ENCODE measurements around the gene PLEKHO1. TPM values are rescaled to one million over a fixed set of nuclear protein-coding genes. Genes with fewer than 3 reads are reported as not detected.
A peak's percentile ranks its signal among the peaks of the same experiment; 100 is the strongest.

Gene PLEKHO1
- total and polyA plus RNA-seq, 7 donors, result 37.7 to 119 (median 68.7) TPM

DNA sequence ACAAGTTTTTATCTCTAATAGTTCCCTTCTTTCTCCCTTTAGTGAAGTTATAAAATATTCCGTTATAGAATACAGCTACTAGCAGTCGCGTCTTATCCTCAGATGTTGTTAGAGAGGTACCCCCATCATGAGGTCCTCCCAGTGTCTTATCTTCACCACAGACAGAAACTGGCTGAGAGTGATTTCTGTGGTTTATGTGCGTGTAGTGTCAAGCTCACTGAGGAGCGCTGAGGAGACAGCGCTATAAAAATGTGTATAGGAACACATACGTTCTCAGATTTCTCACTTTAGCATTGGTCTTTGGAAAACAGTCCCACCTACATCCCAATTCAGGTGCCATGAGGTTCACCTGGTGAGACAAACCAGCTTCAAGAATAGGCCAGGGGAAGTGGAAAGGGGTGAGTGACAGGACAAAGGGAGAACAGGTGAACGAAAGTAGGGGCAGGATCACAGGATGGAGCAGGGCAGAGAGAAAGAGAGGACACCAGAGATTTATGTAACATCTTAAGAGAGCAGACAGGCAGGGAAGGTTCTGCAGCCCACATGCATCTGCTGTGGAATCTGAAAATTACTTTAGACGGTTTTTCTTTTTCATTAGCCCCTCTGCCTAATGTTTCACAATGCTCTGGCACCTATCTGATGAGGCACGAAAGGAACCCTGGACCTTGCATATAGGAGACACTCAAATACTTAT lies 2.7 kb upstream of the PLEKHO1 start:
- no peak for ATAC-seq
- no peak overlapping the region for H3K27ac ChIP-seq
- intact Hi-C loops (cut with DNase I), result no loop called here

DNA sequence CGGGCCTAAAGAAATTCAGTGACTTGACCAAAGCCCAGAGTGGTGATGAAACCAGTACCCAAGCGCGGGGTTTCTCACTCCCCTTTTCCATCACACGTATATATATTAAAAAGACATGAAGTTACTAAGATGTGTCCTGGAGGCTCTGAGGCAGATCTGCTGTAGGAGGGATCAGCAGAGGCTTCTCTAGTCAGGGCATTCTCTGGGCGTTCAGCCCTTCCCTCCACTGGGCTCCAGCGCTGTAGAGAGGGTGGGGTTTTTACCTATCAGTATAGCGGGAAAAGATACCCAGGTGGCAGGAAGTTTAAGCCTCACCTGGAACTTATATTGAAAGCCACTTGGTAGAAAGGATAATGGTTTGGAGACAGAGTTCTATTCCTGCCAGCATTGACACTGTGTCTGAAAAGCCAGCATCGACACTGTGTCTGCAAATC lies 862 bp upstream of the PLEKHO1 start:
- Histone ChIP-seq H3K27me3 (ENCODE audit: insufficient read depth in 3 of 3, low read length in 2 of 3) (no peaks in the 10 kb centered on the region), H3K27ac (peak overlapping the region; percentile 89), H3K4me3 (peak overlapping the region; percentile 91), H3K36me3 (ENCODE audit: insufficient read depth in 1 of 2, low read depth in 1 of 2) (peaks cover 1 to 18% of the 10 kb centered on the region in 2 donors), H3K4me1 (peaks cover 31% of the 10 kb centered on the region), H3K9me3 (no peaks in the 10 kb centered on the region)
- intact Hi-C loops (cut with DNase I), result no loop called here
- ATAC-seq, result peak in 1 of 4 donors; percentile 3
- WGBS, 3 donors, result 53 to 67% (median 65%) methylated on average over 8 of the region's 8 CpGs
- TF ChIP-seq, protein P1, sequence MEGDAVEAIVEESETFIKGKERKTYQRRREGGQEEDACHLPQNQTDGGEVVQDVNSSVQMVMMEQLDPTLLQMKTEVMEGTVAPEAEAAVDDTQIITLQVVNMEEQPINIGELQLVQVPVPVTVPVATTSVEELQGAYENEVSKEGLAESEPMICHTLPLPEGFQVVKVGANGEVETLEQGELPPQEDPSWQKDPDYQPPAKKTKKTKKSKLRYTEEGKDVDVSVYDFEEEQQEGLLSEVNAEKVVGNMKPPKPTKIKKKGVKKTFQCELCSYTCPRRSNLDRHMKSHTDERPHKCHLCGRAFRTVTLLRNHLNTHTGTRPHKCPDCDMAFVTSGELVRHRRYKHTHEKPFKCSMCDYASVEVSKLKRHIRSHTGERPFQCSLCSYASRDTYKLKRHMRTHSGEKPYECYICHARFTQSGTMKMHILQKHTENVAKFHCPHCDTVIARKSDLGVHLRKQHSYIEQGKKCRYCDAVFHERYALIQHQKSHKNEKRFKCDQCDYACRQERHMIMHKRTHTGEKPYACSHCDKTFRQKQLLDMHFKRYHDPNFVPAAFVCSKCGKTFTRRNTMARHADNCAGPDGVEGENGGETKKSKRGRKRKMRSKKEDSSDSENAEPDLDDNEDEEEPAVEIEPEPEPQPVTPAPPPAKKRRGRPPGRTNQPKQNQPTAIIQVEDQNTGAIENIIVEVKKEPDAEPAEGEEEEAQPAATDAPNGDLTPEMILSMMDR (IDR thresholded peaks at IDR 0.05), result no peak
- no peak for DNase-seq

More for the DNA sequence above, 2.7 kb upstream of the PLEKHO1 start:
- peaks cover 0 to 6% of the 10 kb centered on the region in 2 donors for H3K36me3 ChIP-seq (ENCODE audit: insufficient read depth in 1 of 2, low read depth in 1 of 2)
- TF ChIP-seq, protein P1 (IDR thresholded peaks at IDR 0.05), result no peak
- H3K27me3 ChIP-seq (ENCODE audit: insufficient read depth in 3 of 3, low read length in 2 of 3), result no peaks in the 10 kb centered on the region
- DNase-seq, result no peak
- H3K4me3 ChIP-seq, result no peak overlapping the region
- 76 to 85% (median 77%) methylated on average over 10 of the region's 10 CpGs for WGBS, 3 donors
- H3K9me3 ChIP-seq, result no peaks in the 10 kb centered on the region
- H3K4me1 ChIP-seq, result peaks cover 16% of the 10 kb centered on the region

DNA sequence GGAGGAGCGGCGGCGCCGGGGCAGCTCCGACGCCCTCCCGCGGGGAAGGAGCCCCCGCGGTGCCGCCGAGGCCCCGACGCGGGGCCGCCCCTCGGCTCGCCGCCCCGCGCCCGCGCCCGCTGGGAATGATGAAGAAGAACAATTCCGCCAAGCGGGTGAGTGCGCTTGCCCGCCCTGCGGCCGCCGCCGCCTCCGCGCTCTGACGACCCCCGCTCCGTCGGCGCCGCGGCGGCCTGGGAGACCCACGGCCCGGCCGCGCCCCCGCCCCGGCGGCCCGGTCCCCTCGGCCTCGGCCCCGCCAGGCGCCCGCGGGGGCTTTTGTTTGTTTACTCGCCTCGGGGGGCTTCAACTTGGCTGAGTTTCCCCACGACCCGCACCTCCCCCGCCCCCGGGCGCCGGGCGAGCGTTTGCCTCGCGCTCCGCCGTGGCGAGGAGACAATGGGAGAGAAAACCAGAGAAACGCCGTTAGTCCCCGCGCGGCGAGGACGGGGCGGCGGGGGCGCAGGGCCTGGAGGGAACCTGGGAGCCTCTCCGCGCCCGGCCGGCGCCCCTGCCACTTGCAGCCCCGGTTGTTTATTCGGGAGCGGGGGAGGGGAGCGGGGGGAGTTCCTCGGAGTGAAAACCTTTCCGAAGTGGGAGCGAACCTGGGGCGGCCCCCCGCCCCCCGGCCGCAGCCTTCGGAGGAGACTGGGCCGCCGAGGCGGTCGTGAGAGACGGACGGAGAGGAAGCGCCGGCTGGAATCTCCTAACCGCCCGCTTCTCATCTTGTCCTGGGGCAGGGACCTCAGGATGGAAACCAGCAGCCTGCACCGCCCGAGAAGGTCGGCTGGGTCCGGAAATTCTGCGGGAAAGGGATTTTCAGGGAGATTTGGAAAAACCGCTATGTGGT lies 661 bp downstream of the PLEKHO1 start:
- H3K36me3 ChIP-seq (ENCODE audit: insufficient read depth in 1 of 2, low read depth in 1 of 2), result peaks cover 4 to 25% of the 10 kb centered on the region in 2 donors
- ATAC-seq (peak in 2 of 4 donors; percentile 9 to 18), DNase-seq (peak; percentile 43 to 71)
- H3K4me3 ChIP-seq, result peak overlapping the region; percentile 91
- WGBS, 3 donors, result 1 to 3% (median 1%) methylated on average over 67 to 114 of the region's 114 CpGs
- TF ChIP-seq, protein P1 (IDR thresholded peaks at IDR 0.05), result peak; percentile 4
- peaks cover 34% of the 10 kb centered on the region for H3K4me1 ChIP-seq
- H3K27me3 ChIP-seq (ENCODE audit: insufficient read depth in 3 of 3, low read length in 2 of 3), result no peaks in the 10 kb centered on the region
- H3K9me3 ChIP-seq, result no peaks in the 10 kb centered on the region
- peak overlapping the region; percentile 89 for H3K27ac ChIP-seq
- intact Hi-C loops (cut with DNase I), result no loop called here

DNA sequence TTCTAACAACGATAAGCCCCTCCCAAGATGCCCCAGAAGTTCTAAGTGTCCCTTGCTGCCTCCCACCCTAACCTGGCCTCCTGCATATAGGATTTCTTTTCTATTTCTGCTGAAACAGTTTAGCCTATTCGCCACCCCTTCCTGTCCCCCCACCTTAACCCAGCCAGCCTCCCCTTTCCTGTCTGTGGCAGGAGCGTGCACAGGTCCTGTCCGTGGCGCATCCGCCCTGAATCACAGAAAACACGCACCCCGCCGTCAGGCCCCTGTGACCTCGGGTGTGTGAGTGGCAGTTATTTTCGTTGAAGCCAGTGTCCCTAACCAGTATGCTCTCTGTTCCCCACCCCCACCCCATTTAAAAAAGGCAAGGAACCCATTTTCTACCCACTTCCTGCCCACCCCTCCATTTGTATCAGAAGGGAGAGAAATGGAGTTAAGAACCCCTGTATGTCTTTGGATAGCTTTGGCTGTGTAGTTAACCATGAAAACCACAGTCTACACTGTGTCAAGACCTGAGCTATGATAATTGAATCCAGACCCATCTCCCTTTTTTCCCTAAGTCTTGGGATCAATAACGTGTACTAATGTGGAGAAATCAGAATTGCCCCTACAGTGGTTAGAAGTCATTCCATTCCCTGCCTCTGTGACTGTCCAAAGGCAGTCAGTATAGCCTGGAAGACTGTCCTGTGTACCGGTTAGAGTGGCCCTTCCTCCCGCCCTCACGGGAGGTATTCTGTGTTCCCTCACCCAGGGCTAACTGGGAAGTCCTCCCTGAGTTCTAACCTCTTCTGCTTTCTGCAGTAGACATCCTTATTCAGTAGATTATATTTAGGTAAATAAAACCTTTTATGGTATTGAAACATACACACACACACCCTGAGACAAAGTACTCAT lies 1.8 kb downstream of the PLEKHO1 start:
- TF ChIP-seq, protein P1 (IDR thresholded peaks at IDR 0.05), result no peak
- 51 to 62% (median 61%) methylated on average over 15 of the region's 15 CpGs for WGBS, 3 donors
- Histone ChIP-seq H3K4me1 (peaks cover 34% of the 10 kb centered on the region), H3K9me3 (no peaks in the 10 kb centered on the region), H3K27me3 (ENCODE audit: insufficient read depth in 3 of 3, low read length in 2 of 3) (no peaks in the 10 kb centered on the region), H3K27ac (peak overlapping the region; percentile 89), H3K4me3 (peak overlapping the region; percentile 91), H3K36me3 (ENCODE audit: insufficient read depth in 1 of 2, low read depth in 1 of 2) (peaks cover 4 to 36% of the 10 kb centered on the region in 2 donors)
- intact Hi-C loops (cut with DNase I), result no loop called here
- no peak for ATAC-seq
- peak; percentile 25 to 58 for DNase-seq

Measured in psoas muscle (tissue), 8 donors.